Cerebellar nuclear complex (tissue), 1 donor: ENCODE measurements around the gene CD27.

Experiments used
- DNase-seq, 2 experiments: peaks; one replicate each; lab custom pipeline; 2025; lab: John Stamatoyannopoulos, UW

The CD27 gene

GRCh38 chr12:6434205-6435140 lies 10.3 kb upstream of the CD27 start:
- no peak for DNase-seq

GRCh38 chr12:6435961-6436715 lies 8.6 kb upstream of the CD27 start:
- no peak for DNase-seq

GRCh38 chr12:6437586-6437985 lies 7.2 kb upstream of the CD27 start:
- DNase-seq = no peak

GRCh38 chr12:6438345-6438744 lies 6.4 kb upstream of the CD27 start:
- DNase-seq = no peak

- DNase-seq = no peak
Measured at GRCh38 chr12:6440391-6440790, 4.4 kb upstream of the CD27 start.

- no peak for DNase-seq
Measured at GRCh38 chr12:6442836-6443235, 1.9 kb upstream of the CD27 start.

- no peak for DNase-seq
Measured at GRCh38 chr12:6443361-6443983, 1.3 kb upstream of the CD27 start.

- no peak for DNase-seq
Measured at GRCh38 chr12:6444031-6444430, 724 bp upstream of the CD27 start.

GRCh38 chr12:6450091-6450868 lies 5.5 kb downstream of the CD27 start:
- no peak for DNase-seq

- no peak for DNase-seq
Measured at GRCh38 chr12:6450869-6451347, 6.2 kb downstream of the CD27 start.

- peak in 1 of 2 experiments; percentile 38 for DNase-seq
Measured at GRCh38 chr12:6451348-6452244, 6.8 kb downstream of the CD27 start, which contains the start of gene TAPBPL. TSS of gene TAPBPL (plus strand) at chr12:6452042. CDS start at chr12:6452249, 207 bp downstream.

GRCh38 chr12:6452245-6452943 lies 7.6 kb downstream of the CD27 start:
- no peak for DNase-seq

GRCh38 chr12:6452944-6453630 lies 8.3 kb downstream of the CD27 start:
- DNase-seq = no peak

GRCh38 chr12:6457220-6457945 lies 12.6 kb downstream of the CD27 start:
- no peak for DNase-seq

GRCh38 chr12:6458281-6459003 lies 13.7 kb downstream of the CD27 start:
- no peak for DNase-seq

GRCh38 chr12:6459004-6459337 lies 14.2 kb downstream of the CD27 start:
- no peak for DNase-seq

GRCh38 chr12:6460751-6461371 lies 16.1 kb downstream of the CD27 start:
- DNase-seq = no peak
